ENCODE measurements around the gene PTTG1IP. TPM values are rescaled to one million over a fixed set of nuclear protein-coding genes. Genes with fewer than 3 reads are reported as not detected.

The PTTG1IP gene
- total and polyA plus RNA-seq, 10 of the 15 experiments (the other 5 are each of a cell fraction or from before 2014, with no cell fraction given), result 2.4 to 56.4 (median 44.4) TPM

- TF ChIP-seq PAX5 (IDR thresholded peaks at IDR 0.05; ENCODE audit: borderline replicate concordance, low read depth, low read length) (no peak), SMC3 (IDR thresholded peaks at IDR 0.05; ENCODE audit: borderline replicate concordance, low read length) (no peak), STAT1 (conservative IDR thresholded peaks at IDR 0.05) (no peak), EP300 (IDR thresholded peaks at IDR 0.05; ENCODE audit: borderline replicate concordance in 1 of 2, control insufficient read depth in 1 of 2, low read depth in 2 of 2, low read length in 2 of 2) (no peak), GABPA (IDR thresholded peaks at IDR 0.05; ENCODE audit: low read depth) (no peak), ZNF384 (IDR thresholded peaks at IDR 0.05; ENCODE audit: borderline replicate concordance, low read depth, low read length) (no peak), TCF7 (IDR thresholded peaks at IDR 0.05; ENCODE audit: borderline replicate concordance) (no peak), HDAC2 (IDR thresholded peaks at IDR 0.05) (no peak)
Observed at GRCh38 chr21:44903689-44904088, 30.2 kb upstream of the PTTG1IP start (continued).

- Histone ChIP-seq H3K27me3 (replicated peaks in 1 of 2; ENCODE audit: control insufficient read depth in 2 of 2, insufficient read depth in 2 of 2, low read length in 1 of 2) (no peaks in the 10 kb centered on the region), H3K4me1 (ENCODE audit: control insufficient read depth, insufficient read depth, low read length) (peaks cover 3% of the 10 kb centered on the region), H3K27ac (ENCODE audit: control insufficient read depth, insufficient read depth) (no peak overlapping the region), H3K9ac (ENCODE audit: control insufficient read depth, insufficient read depth, low read length) (no peak overlapping the region), H3K4me2 (ENCODE audit: control insufficient read depth, insufficient read depth) (no peak overlapping the region), H3K36me3 (ENCODE audit: control insufficient read depth in 2 of 2, insufficient read depth in 2 of 2, low read length in 1 of 2) (peaks cover 14 to 55% of the 10 kb centered on the region in 2 experiments), H3K4me3 (no peak overlapping the region), H4K20me1 (ENCODE audit: control insufficient read depth, insufficient read depth) (no peaks in the 10 kb centered on the region), H3K79me2 (ENCODE audit: control insufficient read depth, insufficient read depth, low read length) (no peaks in the 10 kb centered on the region), H2AFZ (ENCODE audit: control insufficient read depth, low read depth, low read length) (no peak overlapping the region), H3K9me3 (replicated peaks; ENCODE audit: control insufficient read depth, insufficient read depth, low read length) (no peaks in the 10 kb centered on the region)
- WGBS (ENCODE audit: insufficient coverage, insufficient replicate concordance, low lambda C conversion rate, missing lambda C conversion rate), result 92% methylated on average over 18 of the region's 18 CpGs
- in situ Hi-C loops (cut with MboI) (no loop called here), intact Hi-C loops (cut with micrococcal nuclease; ENCODE audit: unreplicated experiment) (no loop called here)
- SMC1A ChIA-PET (ENCODE audit: uncharacterized antibody, unreplicated experiment), result no interaction called here
- CTCF ChIA-PET, result no interaction called here
- TF ChIP-seq MEF2B (IDR thresholded peaks at IDR 0.05; ENCODE audit: partially characterized antibody, poor library complexity, severe bottlenecking), result no peak
- no peak for TF ChIP-seq CBFB (IDR thresholded peaks at IDR 0.05; ENCODE audit: low read depth)
- TF ChIP-seq ZNF384 (IDR thresholded peaks at IDR 0.05; ENCODE audit: borderline replicate concordance, low read depth, low read length), result no peak
- TF ChIP-seq FOXK2 (IDR thresholded peaks at IDR 0.05), result no peak
- TF ChIP-seq RELA (IDR thresholded peaks at IDR 0.05; ENCODE audit: borderline replicate concordance, partially characterized antibody), result no peak
- TF ChIP-seq SMARCA5 (IDR thresholded peaks at IDR 0.05), result no peak
- TF ChIP-seq RB1 (IDR thresholded peaks at IDR 0.05; ENCODE audit: borderline replicate concordance), result no peak
- FAIRE-seq, result no peak
- no TSS peak for BruUV-seq (replicated peaks)
- POLR2A ChIA-PET, result no interaction called here
- RAD21 ChIA-PET (ENCODE audit: unreplicated experiment), result no interaction called here
- no peak for DNase-seq (ENCODE audit: low read depth, low spot score)
- no peak for ATAC-seq
Observed at GRCh38 chr21:44903050-44903685, 29.7 kb upstream of the PTTG1IP start.
